Epithelial cell of proximal tubule (primary cell): ENCODE results near the gene ZNF174. TPM values are rescaled to one million over a fixed set of nuclear protein-coding genes. Genes with fewer than 3 reads are reported as not detected.

Experiments
- DNase-seq: peaks from one replicate; pipeline ENCODE4 v3.0.0-alpha.2; 2011; ENCODE audit warnings: low read depth
- H3K4me3 ChIP-seq: 2 replicates; pipeline ENCODE4 v1.5.1; 2011; ENCODE audit warnings: low read depth, mild to moderate bottlenecking, low read length
- total RNA-seq: library from RNA; depleted of rRNA; stranded (reverse); fragments of >200 nt; gene quantifications from 2 replicates; pipeline ENCODE4 v1.2.3, GENCODE V29; 2015
- TF ChIP-seq, protein P1 (sequence below): conservative IDR thresholded peaks from 2 replicates; pipeline ENCODE4 v1.5.1; 2012; ENCODE audit warnings: low read depth, mild to moderate bottlenecking, low read length

Gene ZNF174
- total RNA-seq, 1 donor from 2014 or later = 13.7 TPM

DNA sequence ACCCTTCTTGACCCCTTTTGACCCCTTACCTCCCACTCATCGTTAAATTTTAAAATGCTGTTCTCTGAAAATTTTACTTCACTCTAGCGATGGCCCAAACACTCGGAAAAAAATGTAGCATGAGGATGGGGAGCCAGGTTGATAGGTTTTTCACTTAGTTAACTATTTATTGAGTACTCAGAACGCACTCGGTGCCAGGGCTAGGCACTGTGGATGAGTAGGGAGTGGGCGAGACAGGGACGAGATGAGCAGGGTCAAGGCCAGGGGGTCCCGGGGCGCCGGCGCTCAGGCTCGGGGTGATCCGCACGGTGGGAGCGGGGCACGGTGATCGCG lies 603 bp upstream of the ZNF174 start:
- DNase-seq = no peak
- peak overlapping the region; percentile 99 for H3K4me3 ChIP-seq
- TF ChIP-seq, protein P1, sequence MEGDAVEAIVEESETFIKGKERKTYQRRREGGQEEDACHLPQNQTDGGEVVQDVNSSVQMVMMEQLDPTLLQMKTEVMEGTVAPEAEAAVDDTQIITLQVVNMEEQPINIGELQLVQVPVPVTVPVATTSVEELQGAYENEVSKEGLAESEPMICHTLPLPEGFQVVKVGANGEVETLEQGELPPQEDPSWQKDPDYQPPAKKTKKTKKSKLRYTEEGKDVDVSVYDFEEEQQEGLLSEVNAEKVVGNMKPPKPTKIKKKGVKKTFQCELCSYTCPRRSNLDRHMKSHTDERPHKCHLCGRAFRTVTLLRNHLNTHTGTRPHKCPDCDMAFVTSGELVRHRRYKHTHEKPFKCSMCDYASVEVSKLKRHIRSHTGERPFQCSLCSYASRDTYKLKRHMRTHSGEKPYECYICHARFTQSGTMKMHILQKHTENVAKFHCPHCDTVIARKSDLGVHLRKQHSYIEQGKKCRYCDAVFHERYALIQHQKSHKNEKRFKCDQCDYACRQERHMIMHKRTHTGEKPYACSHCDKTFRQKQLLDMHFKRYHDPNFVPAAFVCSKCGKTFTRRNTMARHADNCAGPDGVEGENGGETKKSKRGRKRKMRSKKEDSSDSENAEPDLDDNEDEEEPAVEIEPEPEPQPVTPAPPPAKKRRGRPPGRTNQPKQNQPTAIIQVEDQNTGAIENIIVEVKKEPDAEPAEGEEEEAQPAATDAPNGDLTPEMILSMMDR = no peak

DNA sequence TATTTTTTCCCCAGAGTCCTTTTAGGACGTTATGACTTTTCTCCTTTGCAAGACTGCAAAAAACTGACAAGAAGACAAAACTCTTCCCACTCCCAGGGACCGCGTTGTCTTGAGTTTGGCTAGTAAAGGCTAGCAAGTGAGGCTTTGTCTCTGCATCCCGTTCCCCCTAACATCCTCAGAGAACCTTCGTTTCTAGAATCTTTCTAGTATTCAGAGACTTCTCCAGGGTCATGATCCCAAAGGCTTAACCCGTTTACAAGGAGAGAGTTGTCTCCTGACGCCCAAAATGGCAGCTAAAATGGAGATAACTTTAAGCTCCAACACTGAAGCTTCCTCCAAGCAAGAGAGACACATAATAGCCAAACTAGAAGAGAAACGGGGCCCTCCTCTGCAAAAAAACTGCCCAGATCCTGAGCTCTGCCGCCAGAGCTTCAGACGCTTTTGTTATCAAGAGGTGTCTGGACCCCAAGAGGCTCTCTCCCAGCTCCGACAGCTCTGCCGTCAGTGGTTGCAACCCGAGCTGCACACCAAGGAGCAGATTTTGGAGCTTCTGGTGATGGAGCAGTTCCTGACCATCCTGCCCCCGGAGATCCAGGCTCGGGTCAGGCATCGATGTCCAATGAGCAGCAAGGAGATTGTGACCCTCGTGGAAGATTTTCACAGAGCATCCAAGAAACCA lies 843 bp downstream of the ZNF174 start:
- peak; percentile 6 for DNase-seq
- peak overlapping the region; percentile 99 for H3K4me3 ChIP-seq
- TF ChIP-seq, protein P1 = no peak

DNA sequence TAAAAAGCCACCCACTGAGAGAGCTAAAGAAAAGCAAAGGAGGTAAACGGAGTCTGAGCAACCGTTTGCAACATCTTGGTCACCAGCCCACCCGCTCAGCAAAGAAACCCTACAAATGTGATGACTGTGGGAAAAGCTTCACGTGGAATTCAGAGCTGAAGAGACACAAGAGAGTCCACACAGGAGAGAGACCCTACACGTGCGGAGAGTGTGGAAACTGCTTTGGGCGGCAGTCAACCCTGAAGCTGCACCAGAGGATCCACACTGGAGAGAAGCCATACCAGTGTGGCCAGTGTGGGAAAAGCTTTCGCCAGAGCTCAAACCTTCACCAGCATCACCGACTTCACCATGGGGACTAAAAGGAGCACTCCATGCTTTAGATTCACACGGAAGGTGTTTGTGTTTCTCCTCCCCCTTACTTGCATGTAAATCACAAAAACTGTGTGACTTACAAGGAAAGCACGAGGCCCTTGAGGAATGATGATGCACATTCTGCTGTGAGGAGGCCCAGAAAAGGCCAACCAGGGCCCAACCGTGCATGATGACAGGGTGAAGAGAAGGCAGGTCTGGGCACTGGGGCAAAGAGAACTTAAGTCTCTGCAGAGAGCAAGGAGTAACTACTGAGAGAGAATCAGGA lies 7.7 kb downstream of the ZNF174 start:
- TF ChIP-seq, protein P1 = no peak
- no peak for DNase-seq
- H3K4me3 ChIP-seq = no peak overlapping the region

DNA sequence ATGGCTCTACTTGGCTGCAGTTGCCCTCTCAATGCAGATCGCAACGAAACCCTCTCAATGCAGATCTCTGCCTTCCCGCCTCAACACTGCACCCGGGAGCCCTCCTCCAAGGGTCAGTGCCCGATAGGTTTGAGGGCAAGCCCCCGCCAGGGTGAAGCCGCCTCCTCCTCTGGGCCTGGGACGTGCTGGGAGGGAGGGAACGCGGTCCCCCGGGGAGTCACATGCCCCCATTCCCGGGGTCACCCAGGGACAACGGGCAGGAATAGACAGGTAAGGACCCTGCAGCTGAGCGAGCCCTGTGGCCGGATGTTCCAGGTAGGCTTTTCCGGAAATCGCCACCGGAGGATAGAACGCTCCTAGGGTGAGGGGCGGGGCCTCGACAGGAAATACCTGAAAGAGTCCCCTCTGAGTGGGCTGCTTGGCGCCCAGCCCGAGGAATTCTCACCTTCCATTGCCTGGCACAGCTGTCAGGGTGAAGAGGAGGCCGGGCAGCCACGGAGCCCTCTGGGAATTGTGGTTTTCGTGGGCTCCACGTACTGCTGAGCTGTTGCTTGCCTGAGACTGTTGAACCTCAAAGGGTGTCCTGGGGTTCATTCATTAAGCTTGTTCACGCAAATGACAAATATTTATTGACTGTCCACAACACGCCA lies 12.8 kb downstream of the ZNF174 start:
- TF ChIP-seq, protein P1 = no peak
- H3K4me3 ChIP-seq = no peak overlapping the region
- no peak for DNase-seq

DNA sequence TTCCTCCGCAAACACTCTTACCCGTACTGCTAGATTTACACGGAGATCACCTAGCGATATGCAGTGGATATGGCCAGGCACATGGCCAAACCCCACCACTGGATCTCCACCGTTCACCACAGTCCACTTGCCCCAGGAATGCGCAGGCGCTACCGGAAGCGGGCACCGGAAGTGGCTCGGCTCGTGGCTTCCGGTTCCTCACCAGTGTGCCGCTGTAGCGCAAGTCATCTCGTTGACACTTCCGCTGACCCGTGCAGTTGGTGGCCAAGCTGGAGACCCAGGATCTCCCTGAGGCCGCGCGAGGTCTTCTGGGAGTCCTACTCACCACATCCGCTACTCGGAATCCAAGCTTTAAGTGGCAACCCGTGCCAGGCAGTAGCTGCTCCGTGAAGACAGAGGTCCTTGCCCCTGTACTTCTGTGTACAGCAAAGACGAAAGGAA lies 30.8 kb downstream of the ZNF174 start:
- no peak for DNase-seq
- peak overlapping the region; percentile 9 for H3K4me3 ChIP-seq
- TF ChIP-seq, protein P1 = no peak

DNA sequence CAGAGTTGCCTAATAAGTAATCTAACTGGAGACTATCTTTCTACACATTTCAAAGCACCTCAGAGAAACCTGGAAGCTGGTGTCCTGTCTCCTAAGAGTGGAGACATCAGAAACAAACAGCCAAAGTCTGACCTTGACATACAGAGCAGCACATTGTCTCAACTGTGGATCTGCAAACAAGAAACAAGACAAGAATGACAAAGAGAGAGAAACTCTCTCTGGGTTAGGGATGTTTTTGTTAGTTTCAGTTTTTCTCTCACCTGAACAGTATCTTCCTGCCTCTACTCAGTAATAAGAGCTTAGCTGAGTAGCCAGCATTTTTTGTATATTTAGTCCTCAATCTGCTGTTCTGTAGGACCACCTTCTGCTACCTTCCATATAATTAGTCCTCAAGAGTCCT lies 33.4 kb downstream of the ZNF174 start:
- TF ChIP-seq, protein P1 = no peak
- H3K4me3 ChIP-seq = no peak overlapping the region
- no peak for DNase-seq
